LNCaP clone FGC (cell line): ENCODE results near the gene ADAMTS20.
"Not testable (repeated sequence)": the region's sequence is repeated elsewhere in the genome, so short reads cannot be mapped to it uniquely, and the experiment has no call there.

Experiments
- DNase-seq: peaks from one replicate; pipeline ENCODE4 v3.0.0-alpha.2; 2011; ENCODE audit warnings: low read depth
- H3K4me3 ChIP-seq: 2 replicates; pipeline ENCODE4 v1.5.1; 2011; ENCODE audit warnings: mild to moderate bottlenecking, low read depth, low read length, control low read depth
- CTCF ChIP-seq: IDR thresholded peaks from 2 replicates; pipeline ENCODE4 v1.5.1; 2012; ENCODE audit warnings: mild to moderate bottlenecking; ENCODE audit not compliant: control insufficient read depth, insufficient read depth; ENCODE audit errors: extremely low read depth

Gene ADAMTS20

GRCh38 chr12:43378448-43378847 lies 173.6 kb downstream of the ADAMTS20 start:
- no peak overlapping the region for H3K4me3 ChIP-seq
- TF ChIP-seq CTCF = no peak
- DNase-seq = no peak

- TF ChIP-seq CTCF = no peak
- no peak overlapping the region for H3K4me3 ChIP-seq
- DNase-seq = no peak
Observed at GRCh38 chr12:43370263-43370662, 181.7 kb downstream of the ADAMTS20 start.

GRCh38 chr12:43362910-43363694 lies 188.9 kb downstream of the ADAMTS20 start:
- TF ChIP-seq CTCF = no peak

DNA sequence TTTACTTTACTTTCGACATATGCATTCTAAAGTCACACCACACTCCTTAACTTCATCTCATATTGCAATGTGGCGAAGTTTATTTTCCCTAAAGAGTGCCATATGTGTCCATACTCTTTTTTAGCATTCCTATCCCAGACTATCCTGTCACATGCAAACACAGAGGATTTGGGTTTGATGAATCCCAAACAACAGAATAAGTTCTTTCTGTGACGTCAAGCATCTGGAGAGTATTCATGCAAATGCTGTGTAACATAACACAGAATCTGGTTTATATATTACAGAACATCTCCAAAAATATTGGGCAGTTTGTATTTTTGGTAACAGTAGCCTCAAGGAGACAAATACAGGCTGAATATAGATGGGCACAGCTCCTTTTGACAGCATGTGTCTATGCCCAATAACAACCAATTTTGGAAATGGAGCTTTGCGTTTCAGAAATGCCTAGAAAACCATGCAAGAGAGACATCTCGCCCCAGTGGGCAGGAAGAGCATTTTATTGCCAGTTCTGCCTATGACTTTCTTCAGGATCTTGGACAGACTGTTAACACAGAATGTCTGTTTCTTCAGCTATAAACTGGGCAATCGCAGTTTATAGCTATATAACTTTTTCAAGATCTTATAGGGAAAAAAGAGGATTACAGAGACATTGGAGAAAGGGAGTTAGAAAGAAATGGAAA lies 190.8 kb downstream of the ADAMTS20 start:
- no peak for TF ChIP-seq CTCF
- DNase-seq = no peak
- no peak overlapping the region for H3K4me3 ChIP-seq

More at GRCh38 chr12:43362910-43363694, 188.9 kb downstream of the ADAMTS20 start:
- H3K4me3 ChIP-seq = no peak overlapping the region
- no peak for DNase-seq

GRCh38 chr12:43360001-43360400 lies 192.0 kb downstream of the ADAMTS20 start:
- not testable (repeated sequence) for DNase-seq

GRCh38 chr12:43357141-43357540 lies 194.9 kb downstream of the ADAMTS20 start:
- no peak for TF ChIP-seq CTCF
- no peak overlapping the region for H3K4me3 ChIP-seq
- DNase-seq = no peak

More at GRCh38 chr12:43360001-43360400, 192.0 kb downstream of the ADAMTS20 start:
- H3K4me3 ChIP-seq = not testable (repeated sequence)

DNA sequence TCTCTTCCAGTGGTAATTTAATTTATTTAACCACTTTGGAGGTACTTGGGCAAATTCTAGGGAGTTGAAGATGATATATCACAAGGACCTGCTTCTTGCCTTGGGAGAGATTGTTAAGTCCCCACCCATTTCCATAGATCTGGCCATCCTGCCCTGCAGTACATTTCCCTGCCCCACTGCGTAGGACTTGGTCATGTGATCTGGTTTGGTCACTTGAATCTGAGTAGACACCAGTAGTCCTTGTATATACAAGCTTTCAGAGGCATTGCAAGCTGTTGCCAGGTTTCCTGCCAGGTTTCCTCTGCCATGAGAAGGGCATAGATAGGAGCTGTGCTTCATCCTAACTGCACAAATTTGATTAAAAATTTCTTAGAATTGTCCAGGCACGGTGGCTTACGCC lies 200.0 kb downstream of the ADAMTS20 start:
- no peak overlapping the region for H3K4me3 ChIP-seq
- DNase-seq = no peak
- TF ChIP-seq CTCF = no peak
